ELF-1 (cell line): ENCODE results near the gene ADAMTS8.
A peak's percentile ranks its signal among the peaks of the same experiment; 100 is the strongest.

Experiments used
- DNase-seq: peaks from one replicate; pipeline ENCODE4 v3.0.0-alpha.2; 2016; ENCODE audit warnings: low read depth, low spot score

ADAMTS8 gene

GRCh38 chr11:130400781-130401483 is 27.5 kb downstream of the ADAMTS8 start:
- DNase-seq, result peak; percentile 82

GRCh38 chr11:130399196-130399595 is 29.2 kb downstream of the ADAMTS8 start:
- no peak for DNase-seq

- DNase-seq, result no peak
Observed at GRCh38 chr11:130397780-130398179, 30.6 kb downstream of the ADAMTS8 start.

- DNase-seq, result no peak
Observed at GRCh38 chr11:130396965-130397364, 31.4 kb downstream of the ADAMTS8 start.

- no peak for DNase-seq
Observed at GRCh38 chr11:130394615-130395014, 33.8 kb downstream of the ADAMTS8 start.

GRCh38 chr11:130391711-130392110 is 36.7 kb downstream of the ADAMTS8 start:
- no peak for DNase-seq

- peak; percentile 21 for DNase-seq
Observed at GRCh38 chr11:130390071-130390758, 38.2 kb downstream of the ADAMTS8 start.

GRCh38 chr11:130389335-130389935 is 39.0 kb downstream of the ADAMTS8 start:
- DNase-seq, result no peak

GRCh38 chr11:130388607-130389205 is 39.7 kb downstream of the ADAMTS8 start:
- DNase-seq, result no peak

- no peak for DNase-seq
Observed at GRCh38 chr11:130386056-130386455, 42.4 kb downstream of the ADAMTS8 start.

- peak; percentile 75 for DNase-seq
Observed at GRCh38 chr11:130383344-130384211, 44.8 kb downstream of the ADAMTS8 start.

- no peak for DNase-seq
Observed at GRCh38 chr11:130381317-130381716, 47.1 kb downstream of the ADAMTS8 start.

- DNase-seq, result no peak
Observed at GRCh38 chr11:130380778-130381177, 47.6 kb downstream of the ADAMTS8 start.

- DNase-seq, result no peak
Observed at GRCh38 chr11:130379276-130379675, 49.1 kb downstream of the ADAMTS8 start.

- DNase-seq, result no peak
Observed at GRCh38 chr11:130370845-130371590, 57.4 kb downstream of the ADAMTS8 start.

- no peak for DNase-seq
Observed at GRCh38 chr11:130369713-130370112, 58.7 kb downstream of the ADAMTS8 start.

- no peak for DNase-seq
Observed at GRCh38 chr11:130369141-130369691, 59.2 kb downstream of the ADAMTS8 start.

- no peak for DNase-seq
Observed at GRCh38 chr11:130359419-130359818, 69.0 kb downstream of the ADAMTS8 start.

- DNase-seq, result no peak
Observed at GRCh38 chr11:130358398-130358797, 70.0 kb downstream of the ADAMTS8 start.
